Adrenal gland (tissue), 5 donors: ENCODE measurements around the gene C1QTNF9.

Source experiments
- POLR2A ChIP-seq, 2 donors: fragments of 450-650 bp; IDR thresholded peaks; one replicate each; pipeline ENCODE4 v1.6.1; 2017; ENCODE audit warnings: antibody characterized with exemption in 2 of 2, mild to moderate bottlenecking in 2 of 2, moderate library complexity in 1 of 2
- TF ChIP-seq, protein P1 (sequence below), 6 experiments: fragments of 450-650 bp in 4 of 6; fragments of 200-600 bp in 2 of 6; sonication (generic) in 1 of 6; IDR thresholded peaks; 1 replicate in 5 of 6; 2 replicates in 1 of 6; pipeline versions ENCODE4 v1.5.1 to v1.8.0; 2016 to 2021; ENCODE audit warnings: antibody characterized with exemption in 6 of 6, mild to moderate bottlenecking in 2 of 6, moderate library complexity in 1 of 6
- donor health status: DM: no; HTN: no; CAD: no.

DNA sequence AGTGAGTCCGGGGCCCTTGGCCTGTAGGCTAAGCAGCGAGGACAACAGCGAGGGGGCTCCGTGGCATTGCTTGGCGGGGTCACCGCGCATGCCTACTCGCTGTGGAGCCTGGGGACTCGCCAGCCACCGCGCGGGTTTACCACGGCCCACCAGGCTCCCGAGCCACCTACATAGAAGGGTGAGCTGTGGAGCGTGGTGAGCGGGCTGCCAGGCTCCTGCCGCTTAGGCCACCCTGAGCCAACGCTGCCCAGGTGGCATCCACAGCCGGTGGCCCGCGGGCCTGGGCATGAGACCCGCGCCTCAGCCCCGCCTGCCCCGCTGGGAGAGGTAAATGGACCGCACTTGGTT lies 31.2 kb downstream of the C1QTNF9 start:
- TF ChIP-seq, protein P1, sequence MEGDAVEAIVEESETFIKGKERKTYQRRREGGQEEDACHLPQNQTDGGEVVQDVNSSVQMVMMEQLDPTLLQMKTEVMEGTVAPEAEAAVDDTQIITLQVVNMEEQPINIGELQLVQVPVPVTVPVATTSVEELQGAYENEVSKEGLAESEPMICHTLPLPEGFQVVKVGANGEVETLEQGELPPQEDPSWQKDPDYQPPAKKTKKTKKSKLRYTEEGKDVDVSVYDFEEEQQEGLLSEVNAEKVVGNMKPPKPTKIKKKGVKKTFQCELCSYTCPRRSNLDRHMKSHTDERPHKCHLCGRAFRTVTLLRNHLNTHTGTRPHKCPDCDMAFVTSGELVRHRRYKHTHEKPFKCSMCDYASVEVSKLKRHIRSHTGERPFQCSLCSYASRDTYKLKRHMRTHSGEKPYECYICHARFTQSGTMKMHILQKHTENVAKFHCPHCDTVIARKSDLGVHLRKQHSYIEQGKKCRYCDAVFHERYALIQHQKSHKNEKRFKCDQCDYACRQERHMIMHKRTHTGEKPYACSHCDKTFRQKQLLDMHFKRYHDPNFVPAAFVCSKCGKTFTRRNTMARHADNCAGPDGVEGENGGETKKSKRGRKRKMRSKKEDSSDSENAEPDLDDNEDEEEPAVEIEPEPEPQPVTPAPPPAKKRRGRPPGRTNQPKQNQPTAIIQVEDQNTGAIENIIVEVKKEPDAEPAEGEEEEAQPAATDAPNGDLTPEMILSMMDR (IDR thresholded peaks at IDR 0.05) = no peak
- TF ChIP-seq POLR2A (IDR thresholded peaks at IDR 0.05) = no peak
